Loucy (cell line): ENCODE measurements around the gene KIF13A.
A peak's percentile ranks its signal among the peaks of the same experiment; 100 is the strongest.

Experiments
- H2AFZ ChIP-seq: fragments of 200-600 bp; sonication (generic); 2 replicates; pipeline ENCODE4 v1.6.0; 2016; ENCODE audit warnings: antibody characterized with exemption, mild to moderate bottlenecking, low read length, moderate library complexity
- H3F3A ChIP-seq: fragments of 200-600 bp; 2 replicates; pipeline ENCODE4 v1.6.0; 2016; ENCODE audit warnings: antibody characterized with exemption, low read depth, mild to moderate bottlenecking
- H3K27me3 ChIP-seq: fragments of 200-600 bp; sonication (generic); 2 replicates; pipeline ENCODE4 v1.6.1; 2014; ENCODE audit warnings: low read length, mild to moderate bottlenecking; ENCODE audit not compliant: insufficient read depth, poor library complexity, severe bottlenecking
- H3K36me3 ChIP-seq: fragments of 200-600 bp; sonication (generic); 2 replicates; pipeline ENCODE4 v1.6.1; 2016; ENCODE audit warnings: low read length; ENCODE audit not compliant: insufficient read depth
- H3K4me1 ChIP-seq: fragments of 200-600 bp; sonication (generic); 2 replicates; pipeline ENCODE4 v1.5.1; 2014; ENCODE audit warnings: low read length, mild to moderate bottlenecking; ENCODE audit not compliant: insufficient read depth, poor library complexity, severe bottlenecking
- H3K4me2 ChIP-seq: fragments of 200-600 bp; sonication (generic); 2 replicates; pipeline ENCODE4 v1.6.0; 2014; ENCODE audit warnings: antibody characterized with exemption, low read length, low read depth, mild to moderate bottlenecking; ENCODE audit not compliant: poor library complexity, severe bottlenecking
- H3K4me3 ChIP-seq: fragments of 200-600 bp; sonication (generic); 2 replicates; pipeline ENCODE4 v1.5.1; 2014; ENCODE audit warnings: low read length, mild to moderate bottlenecking, mixed read lengths; ENCODE audit not compliant: poor library complexity, severe bottlenecking
- H3K79me2 ChIP-seq: fragments of 200-600 bp; sonication (generic); 2 replicates; pipeline ENCODE4 v1.6.1; 2014; ENCODE audit warnings: low read length; ENCODE audit not compliant: insufficient read depth
- H3K9ac ChIP-seq: fragments of 200-600 bp; sonication (generic); 2 replicates; pipeline ENCODE4 v1.6.0; 2014; ENCODE audit warnings: mild to moderate bottlenecking, low read depth, low read length, moderate library complexity; ENCODE audit not compliant: poor library complexity, severe bottlenecking
- H3K9me2 ChIP-seq: fragments of 200-600 bp; sonication (generic); replicated peaks from 2 replicates; pipeline ENCODE4 v1.6.1; 2016; ENCODE audit warnings: low read depth, low read length, mixed read lengths
- H3K9me3 ChIP-seq: fragments of 200-600 bp; sonication (generic); 2 replicates; pipeline ENCODE4 v1.6.1; 2014; ENCODE audit warnings: mild to moderate bottlenecking, antibody characterized with exemption, low read length, low read depth; ENCODE audit not compliant: insufficient read depth
- H4K20me1 ChIP-seq: fragments of 200-600 bp; sonication (generic); 2 replicates; pipeline ENCODE4 v1.6.0; 2014; ENCODE audit warnings: antibody characterized with exemption, low read length, mild to moderate bottlenecking; ENCODE audit not compliant: insufficient read depth, poor library complexity, severe bottlenecking
- CTCF ChIP-seq: fragments of 200-600 bp; sonication (generic); conservative IDR thresholded peaks from 2 replicates; pipeline ENCODE4 v1.5.1; 2014; ENCODE audit warnings: mild to moderate bottlenecking, antibody characterized with exemption, low read length
- EZH2phosphoT487 ChIP-seq: fragments of 200-600 bp; IDR thresholded peaks from 2 replicates; pipeline ENCODE4 v1.6.1; 2018; ENCODE audit warnings: antibody characterized with exemption, mild to moderate bottlenecking, moderate library complexity, borderline replicate concordance

KIF13A gene

DNA sequence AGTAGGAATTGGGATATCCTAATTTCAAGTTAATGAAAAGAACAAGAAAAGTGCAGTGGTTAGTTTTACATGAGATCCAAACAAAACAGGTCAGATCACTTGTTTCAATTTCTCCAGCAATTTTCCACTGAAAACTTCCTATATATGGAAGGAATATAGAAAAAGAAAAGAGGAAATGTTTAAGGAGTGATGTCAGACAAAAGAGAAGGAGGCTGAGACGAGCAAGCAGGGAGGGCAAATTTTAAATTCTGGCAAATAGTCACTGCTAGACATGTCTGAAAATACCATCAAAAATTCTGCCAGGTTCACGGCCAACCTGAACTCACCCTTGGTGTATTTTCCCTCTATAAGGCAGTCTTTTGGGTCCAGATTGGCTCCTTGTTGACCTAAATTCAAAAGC is 271.2 kb downstream of the KIF13A start:
- no peak overlapping the region for H3K4me3 ChIP-seq
- no peaks in the 10 kb centered on the region for H3K27me3 ChIP-seq
- H3K79me2 ChIP-seq = no peaks in the 10 kb centered on the region
- H4K20me1 ChIP-seq = no peaks in the 10 kb centered on the region
- no peaks in the 10 kb centered on the region for H3K9me2 ChIP-seq
- H2AFZ ChIP-seq = no peak overlapping the region
- no peaks in the 10 kb centered on the region for H3F3A ChIP-seq
- H3K9me3 ChIP-seq = no peaks in the 10 kb centered on the region
- TF ChIP-seq EZH2phosphoT487 (no peak), CTCF (no peak)
- no peak overlapping the region for H3K9ac ChIP-seq
- H3K4me1 ChIP-seq = peaks cover 14% of the 10 kb centered on the region
- no peak overlapping the region for H3K4me2 ChIP-seq
- no peaks in the 10 kb centered on the region for H3K36me3 ChIP-seq

DNA sequence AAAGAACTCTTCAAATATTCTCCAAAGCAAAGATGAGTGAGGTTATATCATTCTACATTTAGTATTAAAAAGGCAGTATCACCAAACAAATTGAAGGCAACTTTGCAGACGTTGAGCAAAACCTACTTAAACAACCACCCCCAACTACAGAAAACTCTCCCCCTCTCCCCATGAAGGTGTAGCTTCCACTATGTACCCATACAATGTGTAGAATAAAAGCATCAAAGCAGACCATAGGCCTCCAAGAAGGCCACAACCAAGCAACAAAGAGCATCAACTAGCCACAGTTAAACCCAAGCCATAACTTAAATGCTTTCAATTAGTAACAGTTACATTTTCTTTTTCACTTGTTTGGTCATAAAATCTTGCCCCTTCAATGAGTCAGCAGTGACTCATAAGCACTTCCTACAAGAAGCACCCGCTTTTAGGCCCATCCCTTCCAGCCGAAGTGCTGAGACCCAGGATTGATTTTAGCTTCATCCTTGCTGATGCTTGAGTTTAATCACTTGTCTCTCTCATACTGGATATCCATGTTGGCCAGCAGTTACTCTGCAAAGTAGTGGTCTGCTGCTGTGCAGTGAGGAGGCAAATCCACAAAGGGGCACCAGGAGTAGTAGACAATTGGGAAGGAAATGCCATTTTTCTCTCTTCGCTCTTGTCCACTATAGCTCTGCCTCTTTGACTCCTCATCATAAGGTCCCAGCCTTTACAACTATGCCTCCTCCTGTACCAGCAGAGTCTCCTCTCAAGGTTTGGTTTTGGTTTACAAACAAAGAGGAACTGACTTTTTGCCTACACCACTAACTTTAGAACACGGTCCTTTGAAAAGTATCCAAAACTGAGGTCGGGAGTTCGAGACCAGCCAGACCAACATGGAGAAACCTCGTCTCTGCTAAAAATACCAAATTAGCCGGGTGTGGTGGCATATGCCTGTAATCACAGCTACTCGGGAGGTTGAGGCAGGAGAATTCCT is 272.3 kb downstream of the KIF13A start:
- Histone ChIP-seq H3K9ac (peak overlapping the region; percentile 52), H3K36me3 (no peaks in the 10 kb centered on the region), H4K20me1 (no peaks in the 10 kb centered on the region), H3K79me2 (no peaks in the 10 kb centered on the region), H2AFZ (peak overlapping the region; percentile 95), H3K27me3 (no peaks in the 10 kb centered on the region), H3K4me3 (peak overlapping the region; percentile 60), H3K9me2 (no peaks in the 10 kb centered on the region), H3K4me2 (peak overlapping the region; percentile 67), H3F3A (no peaks in the 10 kb centered on the region), H3K4me1 (peaks cover 14% of the 10 kb centered on the region), H3K9me3 (no peaks in the 10 kb centered on the region)
- TF ChIP-seq CTCF (no peak), EZH2phosphoT487 (no peak)

- TF ChIP-seq CTCF (no peak), EZH2phosphoT487 (no peak)
- Histone ChIP-seq H3K4me2 (peak overlapping the region; percentile 67), H3K9me2 (no peaks in the 10 kb centered on the region), H2AFZ (peak overlapping the region; percentile 71; the same call in 1 of the 2 replicates), H3K9me3 (no peaks in the 10 kb centered on the region), H3K27me3 (no peaks in the 10 kb centered on the region), H3F3A (no peaks in the 10 kb centered on the region), H3K9ac (peak overlapping the region; percentile 52), H4K20me1 (no peaks in the 10 kb centered on the region), H3K4me1 (peaks cover 14% of the 10 kb centered on the region), H3K36me3 (no peaks in the 10 kb centered on the region), H3K79me2 (no peaks in the 10 kb centered on the region), H3K4me3 (peak overlapping the region; percentile 60)
Measured at GRCh38 chr6:17714177-17714576, 273.3 kb downstream of the KIF13A start.
